CD4-positive, alpha-beta T cell (primary cell): ENCODE measurements around the gene SELENON. TPM values are rescaled to one million over a fixed set of nuclear protein-coding genes. Genes with fewer than 3 reads are reported as not detected.

Experiments used
- ATAC-seq: fragments of 200-7000 bp; cut with Tn5 transposase; one replicate; pipeline ENCODE4 v1.10.0; 2022; ENCODE audit warnings: mild to moderate bottlenecking; ENCODE audit not compliant: poor library complexity
- CTCF ChIA-PET: fragments of 350-600 bp; sonication (Branson Sonifier 250); formaldehyde crosslinking; loops from one replicate; lab custom pipeline; 2021; ENCODE audit warnings: antibody characterized with exemption, inconsistent platforms; lab: Charles Lee
- POLR2A ChIA-PET: fragments of 350-600 bp; sonication (Branson Sonifier 250); formaldehyde crosslinking; loops from one replicate; lab custom pipeline; 2021; ENCODE audit warnings: antibody characterized with exemption, inconsistent platforms; lab: Charles Lee
- DNase-seq, 14 experiments: peaks; one replicate each; pipeline ENCODE4 v3.0.0-alpha.2; 2013 to 2020; ENCODE audit warnings: mixed read lengths in 2 of 14
- H3K27ac ChIP-seq, 2 donors: one replicate each; pipeline versions ENCODE4 v1.5.1 to v1.7.0; 2013; ENCODE audit warnings: low read length in 2 of 2, low read depth in 1 of 2, mild to moderate bottlenecking in 1 of 2
- H3K27me3 ChIP-seq, 2 experiments: 1 replicate in 1 of 2; 2 replicates in 1 of 2; pipeline versions ENCODE4 v1.6.1 to v1.7.0; 2013; ENCODE audit warnings: low read length in 2 of 2, control low read depth in 1 of 2, mild to moderate bottlenecking in 1 of 2, moderate library complexity in 1 of 2; ENCODE audit not compliant: insufficient read depth in 2 of 2, control insufficient read depth in 1 of 2
- H3K36me3 ChIP-seq: one replicate; pipeline ENCODE4 v1.6.1; 2013; ENCODE audit warnings: low read length, control low read depth; ENCODE audit not compliant: insufficient read depth
- H3K4me1 ChIP-seq: one replicate; pipeline ENCODE4 v1.6.1; 2013; ENCODE audit warnings: low read length, control low read depth; ENCODE audit not compliant: insufficient read depth
- H3K4me3 ChIP-seq: one replicate; pipeline ENCODE4 v1.5.1; 2013; ENCODE audit warnings: mild to moderate bottlenecking, low read length, moderate library complexity
- H3K9me3 ChIP-seq, 2 experiments: 1 replicate in 1 of 2; 2 replicates in 1 of 2; pipeline versions ENCODE4 v1.6.1 to v1.7.0; 2013; ENCODE audit warnings: low read length in 2 of 2, mild to moderate bottlenecking in 2 of 2, control low read depth in 1 of 2, moderate library complexity in 1 of 2; ENCODE audit not compliant: control insufficient read depth in 1 of 2, insufficient read depth in 1 of 2
- H3K27ac Mint-ChIP-seq: one replicate; pipeline ENCODE4 v1.8.0; 2020; ENCODE audit warnings: mixed read lengths
- H3K27me3 Mint-ChIP-seq: one replicate; pipeline ENCODE4 v1.8.0; 2021; ENCODE audit warnings: mixed read lengths
- H3K36me3 Mint-ChIP-seq: one replicate; pipeline ENCODE4 v1.8.0; 2021; ENCODE audit warnings: low read depth, mixed read lengths
- H3K4me1 Mint-ChIP-seq: one replicate; pipeline ENCODE4 v1.8.0; 2021; ENCODE audit warnings: low read depth, mixed read lengths
- H3K4me3 Mint-ChIP-seq: one replicate; pipeline ENCODE4 v1.8.0; 2020; ENCODE audit warnings: mild to moderate bottlenecking, mixed read lengths
- H3K9me3 Mint-ChIP-seq: one replicate; pipeline ENCODE4 v1.8.0; 2020; ENCODE audit warnings: mixed read lengths
- intact Hi-C, 2 experiments: fragments of 100-400 bp; cut with DNase I in 1 of 2; cut with micrococcal nuclease in 1 of 2; formaldehyde crosslinking; loops; one replicate each; pipeline versions ENCODE4 v1.15.1 to v1.9.0; 2023 to 2025; cut with DNase I, micrococcal nuclease
- total RNA-seq, 174 experiments: library from RNA in 2 of 174; stranded (reverse) in 2 of 174; gene quantifications; one replicate each; pipeline ENCODE4 v1.2.3 and lab custom pipeline; 2021 to 2026
- TF ChIP-seq, protein P1 (sequence below): fragments of 200-600 bp; IDR thresholded peaks from one replicate; pipeline ENCODE4 v1.8.0; 2022; ENCODE audit warnings: antibody characterized with exemption, mild to moderate bottlenecking

SELENON gene
- total RNA-seq, 2 experiments from 2014 or later, result 25.3 to 25.7 TPM

DNA sequence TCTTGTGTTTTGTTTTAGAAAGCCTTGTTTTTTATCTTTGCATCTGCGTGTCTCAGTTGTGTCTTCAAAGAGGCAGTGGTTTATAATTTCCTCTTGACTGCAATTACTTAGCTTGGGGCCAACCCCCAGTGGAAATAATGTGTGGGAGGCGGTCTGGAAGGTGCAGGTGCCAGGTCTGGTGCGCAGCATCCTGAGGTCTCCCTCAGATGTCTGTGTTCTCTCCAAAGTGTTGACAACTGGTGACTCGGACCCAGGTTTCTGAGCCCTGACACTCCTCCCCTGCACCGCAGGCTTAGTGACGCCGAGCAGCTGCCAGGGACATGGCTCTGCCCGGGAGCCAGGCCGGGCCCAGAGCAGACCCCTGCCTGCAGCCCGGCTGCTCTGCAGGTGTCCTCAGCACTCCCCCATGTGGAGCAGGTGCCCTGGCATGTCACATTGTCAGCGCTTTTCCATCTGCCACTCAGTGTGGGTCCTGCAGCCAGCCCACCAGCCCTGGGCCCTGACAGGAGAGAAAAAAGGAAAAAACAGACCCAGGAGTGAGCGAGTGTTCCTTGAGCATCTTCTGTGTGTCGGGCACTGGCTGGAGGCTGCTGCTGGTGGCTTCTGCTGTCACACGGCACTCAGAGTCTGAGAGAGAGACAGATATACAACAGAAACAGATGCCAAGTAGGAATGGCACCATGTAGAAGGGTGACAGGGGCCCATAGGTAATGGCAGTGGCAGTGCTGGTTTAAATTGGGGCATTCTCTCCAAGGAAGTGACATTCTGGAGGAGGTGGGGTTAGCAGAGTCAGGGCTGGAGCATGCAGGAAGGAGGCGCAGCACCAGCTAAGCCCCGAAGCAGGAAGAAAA is 24.8 kb upstream of the SELENON start:
- peak overlapping the region; percentile 83 for H3K4me3 Mint-ChIP-seq
- Histone ChIP-seq H3K27ac (peak overlapping the region; percentile 32 to 94), H3K27me3 (no peaks in the 10 kb centered on the region), H3K4me1 (peaks cover 85% of the 10 kb centered on the region), H3K9me3 (no peaks in the 10 kb centered on the region), H3K36me3 (peaks cover 47% of the 10 kb centered on the region), H3K4me3 (peak overlapping the region; percentile 43)
- no peaks in the 10 kb centered on the region for H3K9me3 Mint-ChIP-seq
- ATAC-seq, result peak; percentile 81
- no peaks in the 10 kb centered on the region for H3K27me3 Mint-ChIP-seq
- ChIA-PET CTCF (interaction anchor here (0.9 to 2.4 kb wide), 13 partner anchors 18 to 271 kb away, joined by 3 to 14 read pairs (median 4); no protein-coding TSS in a partner anchor), POLR2A (interaction anchor here (0.6 to 3.6 kb wide), 45 partner anchors 9 to 848 kb away, joined by 3 to 60 read pairs (median 5); partner anchors contain the start of genes MAN1C1, MTFR1L, RSRP1 and SELENON)
- peak; percentile 67 to 94 (median 83) for DNase-seq
- intact Hi-C loops, result loop anchor here (1.0 to 5.0 kb wide), 6 partner anchors 20 to 152 kb away; no protein-coding TSS in a partner anchor
- peak overlapping the region; percentile 98 for H3K27ac Mint-ChIP-seq
- peaks cover 73% of the 10 kb centered on the region for H3K36me3 Mint-ChIP-seq
- TF ChIP-seq, protein P1, sequence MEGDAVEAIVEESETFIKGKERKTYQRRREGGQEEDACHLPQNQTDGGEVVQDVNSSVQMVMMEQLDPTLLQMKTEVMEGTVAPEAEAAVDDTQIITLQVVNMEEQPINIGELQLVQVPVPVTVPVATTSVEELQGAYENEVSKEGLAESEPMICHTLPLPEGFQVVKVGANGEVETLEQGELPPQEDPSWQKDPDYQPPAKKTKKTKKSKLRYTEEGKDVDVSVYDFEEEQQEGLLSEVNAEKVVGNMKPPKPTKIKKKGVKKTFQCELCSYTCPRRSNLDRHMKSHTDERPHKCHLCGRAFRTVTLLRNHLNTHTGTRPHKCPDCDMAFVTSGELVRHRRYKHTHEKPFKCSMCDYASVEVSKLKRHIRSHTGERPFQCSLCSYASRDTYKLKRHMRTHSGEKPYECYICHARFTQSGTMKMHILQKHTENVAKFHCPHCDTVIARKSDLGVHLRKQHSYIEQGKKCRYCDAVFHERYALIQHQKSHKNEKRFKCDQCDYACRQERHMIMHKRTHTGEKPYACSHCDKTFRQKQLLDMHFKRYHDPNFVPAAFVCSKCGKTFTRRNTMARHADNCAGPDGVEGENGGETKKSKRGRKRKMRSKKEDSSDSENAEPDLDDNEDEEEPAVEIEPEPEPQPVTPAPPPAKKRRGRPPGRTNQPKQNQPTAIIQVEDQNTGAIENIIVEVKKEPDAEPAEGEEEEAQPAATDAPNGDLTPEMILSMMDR, result no peak
- peaks cover 77% of the 10 kb centered on the region for H3K4me1 Mint-ChIP-seq

DNA sequence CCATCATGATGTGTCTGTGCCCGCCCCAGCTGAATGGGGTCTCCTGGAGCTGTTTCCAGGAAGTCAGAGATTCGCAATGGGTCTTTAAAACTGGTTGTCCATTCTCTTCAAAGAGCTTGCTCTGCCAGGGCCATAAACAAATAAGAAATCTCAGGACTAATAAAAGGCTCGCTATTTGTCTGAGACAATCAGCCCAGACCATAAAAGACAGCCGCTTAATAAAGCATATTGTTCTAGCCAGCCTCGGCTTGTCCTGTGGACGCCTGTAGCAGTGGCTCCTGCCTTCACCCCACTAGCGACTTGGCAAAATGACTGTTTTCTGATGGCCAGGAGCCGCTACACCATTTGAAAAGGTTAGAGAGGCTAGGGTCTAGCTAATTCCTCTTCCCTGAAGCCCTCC is 20.6 kb upstream of the SELENON start:
- H3K4me1 ChIP-seq, result peaks cover 43% of the 10 kb centered on the region
- peaks cover 54% of the 10 kb centered on the region for H3K36me3 ChIP-seq
- ATAC-seq (no peak), DNase-seq (no peak)
- no peaks in the 10 kb centered on the region for H3K27me3 ChIP-seq
- intact Hi-C loops, result no loop called here
- no peaks in the 10 kb centered on the region for H3K27me3 Mint-ChIP-seq
- H3K27ac ChIP-seq, result no peak overlapping the region
- TF ChIP-seq, protein P1, result no peak
- H3K36me3 Mint-ChIP-seq, result peaks cover 77% of the 10 kb centered on the region
- ChIA-PET CTCF (no interaction called here), POLR2A (no interaction called here)
- no peak overlapping the region for H3K4me3 Mint-ChIP-seq
- H3K4me3 ChIP-seq, result no peak overlapping the region
- peak overlapping the region; percentile 98 for H3K27ac Mint-ChIP-seq
- H3K4me1 Mint-ChIP-seq, result peaks cover 43% of the 10 kb centered on the region
- no peaks in the 10 kb centered on the region for H3K9me3 ChIP-seq
- no peaks in the 10 kb centered on the region for H3K9me3 Mint-ChIP-seq

- intact Hi-C loops, result no loop called here
- Mint-ChIP-seq H3K27me3 (no peaks in the 10 kb centered on the region), H3K9me3 (no peaks in the 10 kb centered on the region), H3K36me3 (peaks cover 77% of the 10 kb centered on the region), H3K27ac (peak overlapping the region; percentile 98), H3K4me3 (no peak overlapping the region), H3K4me1 (peaks cover 38% of the 10 kb centered on the region)
- DNase-seq (no peak), ATAC-seq (no peak)
- Histone ChIP-seq H3K9me3 (no peaks in the 10 kb centered on the region), H3K4me3 (no peak overlapping the region), H3K4me1 (peaks cover 37% of the 10 kb centered on the region), H3K36me3 (peaks cover 58% of the 10 kb centered on the region), H3K27ac (no peak overlapping the region), H3K27me3 (no peaks in the 10 kb centered on the region)
- POLR2A ChIA-PET, result no interaction called here
- CTCF ChIA-PET, result no interaction called here
- TF ChIP-seq, protein P1, result no peak
Measured at GRCh38 chr1:25779894-25780293, 20.1 kb upstream of the SELENON start.
